CD14-positive monocyte (primary cell): Measurements from ENCODE around the gene FAM227B. TPM values are rescaled to one million over a fixed set of nuclear protein-coding genes. Genes with fewer than 3 reads are reported as not detected.

ENCODE experiments used
- DNase-seq, 3 donors: peaks; one replicate each; pipeline ENCODE4 v3.0.0-alpha.2; 2011 to 2022
- H2AFZ ChIP-seq: 2 replicates; pipeline ENCODE4 v1.6.0; 2012; ENCODE audit warnings: mild to moderate bottlenecking, low read depth, low read length, inconsistent platforms; ENCODE audit not compliant: insufficient read depth, poor library complexity, severe bottlenecking
- H3K27ac ChIP-seq, 2 donors: 1 replicate in 1 of 2; 2 replicates in 1 of 2; pipeline ENCODE4 v1.5.1; 2012 to 2013; ENCODE audit warnings: low read length in 2 of 2, control low read depth in 1 of 2, inconsistent platforms in 1 of 2, low read depth in 1 of 2, mild to moderate bottlenecking in 1 of 2
- H3K27me3 ChIP-seq, 2 donors: one replicate each; pipeline versions ENCODE4 v1.6.0 to v1.6.1; 2011 to 2013; ENCODE audit warnings: low read length in 2 of 2; ENCODE audit not compliant: control insufficient read depth in 2 of 2, insufficient read depth in 2 of 2
- H3K36me3 ChIP-seq, 2 donors: replicated peaks in 1 of 2; 1 replicate in 1 of 2; 2 replicates in 1 of 2; pipeline versions ENCODE4 v1.5.1 to v1.6.1; 2012 to 2013; ENCODE audit warnings: low read length in 2 of 2, control low read depth in 1 of 2, inconsistent platforms in 1 of 2, mild to moderate bottlenecking in 1 of 2; ENCODE audit not compliant: insufficient read depth in 2 of 2, control insufficient read depth in 1 of 2
- H3K4me1 ChIP-seq, 2 donors: 1 replicate in 1 of 2; 2 replicates in 1 of 2; pipeline versions ENCODE4 v1.5.1 to v1.6.1; 2012 to 2013; ENCODE audit warnings: low read length in 2 of 2, control low read depth in 1 of 2, inconsistent platforms in 1 of 2, mild to moderate bottlenecking in 1 of 2, moderate library complexity in 1 of 2; ENCODE audit not compliant: insufficient read depth in 2 of 2, control insufficient read depth in 1 of 2
- H3K4me2 ChIP-seq: replicated peaks from 2 replicates; pipeline ENCODE3; 2012; ENCODE audit warnings: low read length, moderate library complexity, mild to moderate bottlenecking; ENCODE audit not compliant: poor library complexity, severe bottlenecking; ENCODE audit errors: extremely low read depth
- H3K4me3 ChIP-seq, 3 experiments: fragments of 200-600 bp in 1 of 3; sonication (generic) in 1 of 3; replicated peaks in 1 of 3; 1 replicate in 2 of 3; 2 replicates in 1 of 3; pipeline ENCODE4 v1.5.1; 2011 to 2013; ENCODE audit warnings: low read length in 3 of 3, mild to moderate bottlenecking in 3 of 3, control low read depth in 2 of 3, low read depth in 2 of 3, inconsistent platforms in 1 of 3, moderate library complexity in 1 of 3
- H3K79me2 ChIP-seq: 2 replicates; pipeline ENCODE4 v1.6.0; 2012; ENCODE audit warnings: mild to moderate bottlenecking, control low read depth, inconsistent platforms, low read length, moderate library complexity; ENCODE audit not compliant: insufficient read depth
- H3K9ac ChIP-seq: 2 replicates; pipeline ENCODE4 v1.6.0; 2017; ENCODE audit warnings: low read length, mild to moderate bottlenecking; ENCODE audit not compliant: insufficient read depth, poor library complexity, severe bottlenecking
- H3K9me3 ChIP-seq, 2 donors: replicated peaks in 1 of 2; 1 replicate in 1 of 2; 2 replicates in 1 of 2; pipeline versions ENCODE4 v1.5.1 to v1.6.1; 2012 to 2013; ENCODE audit warnings: low read length in 2 of 2, control low read depth in 1 of 2; ENCODE audit not compliant: control insufficient read depth in 1 of 2, insufficient read depth in 1 of 2
- H4K20me1 ChIP-seq: 2 replicates; pipeline ENCODE4 v1.6.0; 2012; ENCODE audit warnings: mild to moderate bottlenecking, low read length, control low read depth, moderate library complexity; ENCODE audit not compliant: insufficient read depth
- H3K27ac Mint-ChIP-seq, 7 donors: one replicate each; pipeline ENCODE4 v1.8.0; 2020; ENCODE audit warnings: mild to moderate bottlenecking in 7 of 7, mixed read lengths in 7 of 7, moderate library complexity in 6 of 7, inconsistent platforms in 2 of 7
- H3K27me3 Mint-ChIP-seq, 3 donors: one replicate each; pipeline ENCODE4 v1.8.0; 2021 to 2022; ENCODE audit warnings: low read depth in 3 of 3, mild to moderate bottlenecking in 3 of 3, mixed read lengths in 3 of 3, moderate library complexity in 3 of 3, inconsistent platforms in 1 of 3
- H3K36me3 Mint-ChIP-seq, 2 donors: one replicate each; pipeline ENCODE4 v1.8.0; 2020; ENCODE audit warnings: mixed read lengths in 2 of 2, inconsistent platforms in 1 of 2, mild to moderate bottlenecking in 1 of 2
- H3K4me1 Mint-ChIP-seq: one replicate; pipeline ENCODE4 v1.8.0; 2020; ENCODE audit warnings: mild to moderate bottlenecking, mixed read lengths
- H3K4me3 Mint-ChIP-seq, 2 donors: one replicate each; pipeline ENCODE4 v1.8.0; 2020; ENCODE audit warnings: mild to moderate bottlenecking in 2 of 2, mixed read lengths in 2 of 2, moderate library complexity in 1 of 2
- H3K9me3 Mint-ChIP-seq, 7 donors: one replicate each; pipeline ENCODE4 v1.8.0; 2020 to 2022; ENCODE audit warnings: mixed read lengths in 7 of 7, mild to moderate bottlenecking in 6 of 7, moderate library complexity in 6 of 7, inconsistent platforms in 2 of 7
- WGBS: methylation state at CpG from one replicate; pipeline ENCODE4 v1.1.5; 2013; ENCODE audit warnings: missing lambda C conversion rate; ENCODE audit not compliant: insufficient coverage; 5-methylcytosine and 5-hydroxymethylcytosine counted together
- intact Hi-C, 2 donors: fragments of 100-400 bp; cut with micrococcal nuclease; formaldehyde crosslinking; loops; one replicate each; pipeline versions ENCODE4 v1.15.0 to v1.15.1; 2023
- polyA plus RNA-seq, 3 donors: library from polyadenylated mRNA; depleted of rRNA in 1 of 3; unstranded in 2 of 3; stranded (reverse) in 1 of 3; fragments of 300-500 nt in 2 of 3; fragments of >200 nt in 1 of 3; fragmentation: Illumina TruSeq in 2 of 3; gene quantifications; 1 replicate in 2 of 3; 2 replicates in 1 of 3; pipeline ENCODE4 v1.2.3, GENCODE V29; 2012 to 2021
- TF ChIP-seq, protein P1 (sequence below): fragments of 200-600 bp; IDR thresholded peaks from one replicate; pipeline ENCODE4 v1.8.0; 2022; ENCODE audit warnings: antibody characterized with exemption, mild to moderate bottlenecking

FAM227B gene
- polyA plus RNA-seq, 3 donors, result 0.28 to 0.72 (median 0.49) TPM

- TF ChIP-seq, protein P1, sequence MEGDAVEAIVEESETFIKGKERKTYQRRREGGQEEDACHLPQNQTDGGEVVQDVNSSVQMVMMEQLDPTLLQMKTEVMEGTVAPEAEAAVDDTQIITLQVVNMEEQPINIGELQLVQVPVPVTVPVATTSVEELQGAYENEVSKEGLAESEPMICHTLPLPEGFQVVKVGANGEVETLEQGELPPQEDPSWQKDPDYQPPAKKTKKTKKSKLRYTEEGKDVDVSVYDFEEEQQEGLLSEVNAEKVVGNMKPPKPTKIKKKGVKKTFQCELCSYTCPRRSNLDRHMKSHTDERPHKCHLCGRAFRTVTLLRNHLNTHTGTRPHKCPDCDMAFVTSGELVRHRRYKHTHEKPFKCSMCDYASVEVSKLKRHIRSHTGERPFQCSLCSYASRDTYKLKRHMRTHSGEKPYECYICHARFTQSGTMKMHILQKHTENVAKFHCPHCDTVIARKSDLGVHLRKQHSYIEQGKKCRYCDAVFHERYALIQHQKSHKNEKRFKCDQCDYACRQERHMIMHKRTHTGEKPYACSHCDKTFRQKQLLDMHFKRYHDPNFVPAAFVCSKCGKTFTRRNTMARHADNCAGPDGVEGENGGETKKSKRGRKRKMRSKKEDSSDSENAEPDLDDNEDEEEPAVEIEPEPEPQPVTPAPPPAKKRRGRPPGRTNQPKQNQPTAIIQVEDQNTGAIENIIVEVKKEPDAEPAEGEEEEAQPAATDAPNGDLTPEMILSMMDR, result no peak
- Mint-ChIP-seq H3K4me1 (peaks cover 2% of the 10 kb centered on the region), H3K4me3 (no peak overlapping the region), H3K27ac (no peak overlapping the region), H3K27me3 (no peaks in the 10 kb centered on the region), H3K9me3 (peaks cover 21 to 32% (median 27%) of the 10 kb centered on the region in 7 donors), H3K36me3 (peaks cover 5 to 6% of the 10 kb centered on the region in 2 donors)
- Histone ChIP-seq H4K20me1 (no peaks in the 10 kb centered on the region), H3K36me3 (no peaks in the 10 kb centered on the region), H3K9me3 (peaks cover 19% of the 10 kb centered on the region in 2 donors), H3K4me3 (no peak overlapping the region), H3K27me3 (no peaks in the 10 kb centered on the region), H3K79me2 (no peaks in the 10 kb centered on the region), H2AFZ (no peak overlapping the region), H3K9ac (no peak overlapping the region), H3K4me1 (no peaks in the 10 kb centered on the region), H3K4me2 (no peak overlapping the region), H3K27ac (no peak overlapping the region)
- no peak for DNase-seq
- WGBS, result no CpG with 5 or more reads among the region's 2 CpGs
- intact Hi-C loops, result no loop called here
These were observed 10.3 kb downstream of the FAM227B start for GRCh38 chr15:49610157-49610918.

DNA sequence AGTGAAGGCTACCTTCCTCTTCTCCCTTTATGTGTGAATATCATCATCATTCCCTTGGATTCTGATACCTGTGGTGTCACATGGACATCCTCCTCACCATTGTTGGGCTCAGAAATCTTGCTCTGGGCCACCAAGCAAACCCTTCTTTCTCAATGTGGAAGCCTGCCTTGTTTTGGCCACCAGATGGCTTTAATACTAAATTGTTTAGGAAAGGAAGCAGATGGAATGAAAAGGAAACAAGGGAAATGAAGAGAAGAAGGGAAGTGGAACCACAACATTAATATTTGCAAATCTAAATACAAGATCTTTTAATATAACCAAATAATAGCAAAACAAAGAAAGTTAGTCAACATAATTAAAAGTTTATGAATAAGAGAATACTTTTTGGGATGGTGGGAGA lies 14.0 kb downstream of the FAM227B start:
- H3K9me3 Mint-ChIP-seq, result peaks cover 10 to 28% (median 17%) of the 10 kb centered on the region in 7 donors
- Histone ChIP-seq H3K27me3 (no peaks in the 10 kb centered on the region), H3K4me3 (no peak overlapping the region), H2AFZ (no peak overlapping the region), H3K27ac (no peak overlapping the region), H3K9me3 (peaks cover 9 to 11% of the 10 kb centered on the region in 2 donors), H3K9ac (no peak overlapping the region), H3K79me2 (no peaks in the 10 kb centered on the region), H4K20me1 (no peaks in the 10 kb centered on the region), H3K4me1 (no peaks in the 10 kb centered on the region), H3K36me3 (no peaks in the 10 kb centered on the region), H3K4me2 (no peak overlapping the region)
- no peak for DNase-seq
- H3K27ac Mint-ChIP-seq, result no peak overlapping the region
- TF ChIP-seq, protein P1, result no peak
- H3K4me3 Mint-ChIP-seq, result no peak overlapping the region
- peaks cover 0 to 3% (median 2%) of the 10 kb centered on the region in 3 donors for H3K27me3 Mint-ChIP-seq
- intact Hi-C loops, result no loop called here
- H3K4me1 Mint-ChIP-seq, result no peaks in the 10 kb centered on the region
- no peaks in the 10 kb centered on the region for H3K36me3 Mint-ChIP-seq
